Stimulated activated CD4-positive, alpha-beta T cell treated with anti-CD3 and anti-CD28 coated beads, Interleukin-4, amount 100 ng/mL, for 24 hours (primary cell): ENCODE data around the gene RAB3D.
A peak's percentile ranks its signal among the peaks of the same experiment; 100 is the strongest.

Source experiments
- DNase-seq: peaks from one replicate; pipeline ENCODE4 v3.0.0-alpha.2; 2020

The RAB3D gene

GRCh38 chr19:11295180-11295579 is 44.3 kb downstream of the RAB3D start:
- no peak for DNase-seq

GRCh38 chr19:11293433-11294389 is 45.7 kb downstream of the RAB3D start:
- peak; percentile 83 for DNase-seq

GRCh38 chr19:11291991-11292390 is 47.5 kb downstream of the RAB3D start:
- DNase-seq = no peak

DNA sequence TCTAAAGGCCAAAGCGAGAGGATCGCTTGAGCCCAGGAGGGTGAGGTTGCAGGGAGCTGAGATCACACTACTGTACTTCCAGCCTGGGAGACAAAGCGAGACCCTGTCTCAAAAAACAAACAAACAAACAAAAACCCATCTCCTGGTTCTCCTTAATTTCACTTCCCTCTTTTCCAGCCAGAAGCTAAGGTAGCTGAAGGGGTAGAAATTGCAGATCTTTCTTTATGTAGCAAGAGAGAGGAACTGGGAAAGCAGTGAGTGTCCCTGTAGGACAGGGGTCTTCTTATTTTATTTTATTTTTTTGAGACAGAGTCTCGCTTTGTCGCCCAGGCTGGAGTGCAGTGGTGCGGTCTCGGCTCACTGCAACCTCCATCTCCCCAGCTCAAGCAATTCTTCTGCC is 48.0 kb downstream of the RAB3D start:
- DNase-seq = no peak

GRCh38 chr19:11290256-11290655 is 49.2 kb downstream of the RAB3D start:
- no peak for DNase-seq

GRCh38 chr19:11288349-11288748 is 51.1 kb downstream of the RAB3D start:
- DNase-seq = no peak

- DNase-seq = no peak
These were observed 53.0 kb downstream of the RAB3D start for GRCh38 chr19:11286312-11286974.

DNA sequence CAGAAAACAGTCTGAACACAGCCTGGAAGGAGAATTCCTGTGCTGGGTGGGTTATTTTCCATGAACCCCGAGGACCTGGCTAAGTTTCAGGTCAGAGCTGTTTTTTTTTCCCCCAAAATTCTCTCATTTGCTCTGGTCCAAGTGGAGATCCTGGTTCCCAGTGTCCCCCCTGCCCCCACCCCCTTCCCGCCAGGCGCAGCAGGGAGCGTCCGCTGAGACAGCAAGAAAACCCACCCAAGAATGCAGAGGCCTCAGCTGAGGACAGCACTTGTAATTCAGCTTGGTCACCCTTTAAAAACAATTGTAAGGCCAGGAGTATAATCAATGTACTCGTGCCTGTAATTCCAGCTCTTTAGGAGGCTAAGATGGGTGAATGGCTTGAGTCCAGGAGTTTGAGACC is 54.9 kb downstream of the RAB3D start:
- DNase-seq = no peak

- DNase-seq = no peak
These were observed 58.0 kb downstream of the RAB3D start for GRCh38 chr19:11281356-11282049.

DNA sequence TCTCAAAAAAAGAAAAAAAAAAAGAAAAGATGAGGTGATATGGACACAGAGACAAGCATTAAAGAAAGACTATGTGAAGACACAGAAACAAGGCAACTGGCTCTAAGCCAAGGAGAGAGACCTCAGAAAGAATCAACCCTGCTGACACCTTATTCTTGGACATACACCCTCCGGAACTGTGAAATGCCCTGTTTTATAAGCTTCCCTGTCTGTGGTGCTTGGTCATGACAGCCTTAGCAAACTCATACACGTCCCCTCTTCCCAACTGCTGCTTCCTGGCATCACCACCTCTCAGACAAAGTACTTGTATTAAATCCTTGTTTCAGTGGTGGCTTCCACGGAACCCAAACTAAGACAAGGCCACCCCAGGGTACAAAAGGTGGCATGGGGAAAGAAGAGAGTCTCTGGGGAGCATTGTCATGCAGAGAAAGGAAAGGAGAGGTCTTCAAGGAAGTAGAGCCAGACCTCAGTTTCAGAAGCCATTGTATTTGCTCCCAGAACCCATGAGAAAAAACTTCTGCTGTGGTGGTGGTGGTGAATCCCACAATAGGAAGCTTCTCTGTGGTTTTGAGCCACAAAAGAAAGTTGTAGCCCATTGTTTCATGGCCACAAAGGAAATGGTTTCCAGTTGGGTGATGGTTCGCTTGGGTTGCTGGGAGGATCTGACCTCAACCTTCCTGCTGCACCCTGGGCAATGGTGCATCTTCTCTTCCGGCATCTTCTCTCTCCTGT is 59.8 kb downstream of the RAB3D start:
- DNase-seq = peak; percentile 27

GRCh38 chr19:11278670-11279069 is 60.8 kb downstream of the RAB3D start:
- DNase-seq = no peak

DNA sequence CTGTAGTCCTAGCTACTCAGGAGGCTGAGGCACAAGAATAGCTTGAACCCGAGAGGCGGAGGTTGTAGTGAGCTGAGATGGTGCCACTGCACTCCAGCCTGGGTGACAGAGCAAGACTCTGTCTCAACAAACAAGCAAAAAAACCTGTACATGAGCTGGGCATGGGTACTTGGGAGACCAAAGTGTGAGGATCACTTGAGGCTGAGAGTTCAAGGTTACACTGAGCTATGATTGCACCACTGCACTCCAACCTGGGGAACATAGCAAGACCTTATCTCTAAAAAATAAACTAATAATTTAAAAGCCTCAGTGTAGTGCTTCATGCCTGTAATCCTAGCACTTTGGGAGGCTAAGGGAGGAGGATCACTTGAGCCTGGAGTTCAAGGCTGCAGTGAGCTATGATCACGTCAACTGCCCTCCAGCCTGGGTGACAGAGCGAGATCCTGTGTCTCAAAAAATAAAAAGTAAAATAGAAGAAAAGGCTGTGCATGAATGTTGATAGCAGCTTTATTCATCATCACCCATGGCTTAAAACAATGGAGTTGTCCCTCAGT is 64.8 kb downstream of the RAB3D start:
- no peak for DNase-seq

DNA sequence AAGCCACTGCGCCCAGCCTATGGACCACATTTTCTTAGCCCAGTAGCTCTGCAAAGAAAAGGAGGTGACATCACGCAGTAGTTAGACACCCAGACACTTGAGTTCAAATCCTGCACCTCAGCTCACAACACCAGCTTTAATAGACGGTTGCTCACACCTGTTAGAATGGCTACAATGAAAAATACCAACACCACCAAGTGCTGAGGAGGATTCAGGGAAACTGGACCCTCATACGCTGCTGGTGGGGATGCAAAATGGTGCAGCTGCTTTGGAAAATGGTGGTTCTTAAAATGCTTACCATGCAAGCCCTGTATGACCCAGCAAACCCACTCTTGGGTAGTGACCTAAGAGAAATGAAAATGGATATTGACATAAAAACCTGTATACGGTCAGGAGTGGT is 65.5 kb downstream of the RAB3D start:
- DNase-seq = no peak

DNA sequence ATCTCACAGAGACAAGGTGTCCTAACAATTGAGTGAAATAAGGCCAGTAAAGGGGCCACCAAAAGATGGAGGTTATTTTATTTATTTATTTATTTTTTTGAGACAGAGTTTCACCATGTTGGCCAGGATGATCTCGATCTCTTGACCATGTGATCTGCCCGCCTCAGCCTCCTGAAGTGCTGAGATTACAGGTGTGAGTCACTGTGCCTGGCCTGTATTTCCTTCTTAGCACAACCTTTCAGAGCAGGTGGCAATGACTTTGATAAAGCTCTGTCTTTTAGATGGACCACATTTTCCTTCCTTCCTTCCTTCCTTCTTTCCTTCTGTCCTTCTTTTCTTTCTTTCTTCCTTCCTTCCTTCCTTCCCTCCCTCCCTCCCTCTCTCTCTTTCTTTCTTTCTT is 66.2 kb downstream of the RAB3D start:
- no peak for DNase-seq
